Chondrocyte (in vitro differentiated cells): Measurements from ENCODE around the gene SMIM12. TPM values are rescaled to one million over a fixed set of nuclear protein-coding genes. Genes with fewer than 3 reads are reported as not detected.

ENCODE experiments used
- DNase-seq: peaks from one replicate; pipeline ENCODE4 v3.0.0; 2021; ENCODE audit warnings: mixed read lengths, low spot score
- H3K27ac Mint-ChIP-seq: one replicate; pipeline ENCODE4 v1.8.0; 2021; ENCODE audit warnings: mild to moderate bottlenecking, moderate library complexity, mixed read lengths; ENCODE audit not compliant: unreplicated experiment
- H3K27me3 Mint-ChIP-seq: 2 replicates; pipeline ENCODE4 v1.8.0; 2021; ENCODE audit warnings: low read depth, mixed read lengths
- H3K36me3 Mint-ChIP-seq: 2 replicates; pipeline ENCODE4 v1.8.0; 2021; ENCODE audit warnings: low read depth, mixed read lengths
- H3K4me1 Mint-ChIP-seq: 2 replicates; pipeline ENCODE4 v1.8.0; 2021; ENCODE audit warnings: low read depth, mild to moderate bottlenecking, mixed read lengths
- H3K4me3 Mint-ChIP-seq: one replicate; pipeline ENCODE4 v1.8.0; 2021; ENCODE audit warnings: mild to moderate bottlenecking, moderate library complexity, mixed read lengths; ENCODE audit not compliant: unreplicated experiment
- H3K9me3 Mint-ChIP-seq: 2 replicates; pipeline ENCODE4 v1.8.0; 2021; ENCODE audit warnings: low read depth, mixed read lengths
- total RNA-seq: library from RNA; stranded (reverse); gene quantifications from 3 replicates; pipeline ENCODE4 v1.2.1, GENCODE V29; 2021
- TF ChIP-seq, protein P1 (sequence below): fragments of 200-600 bp; sonication (generic); IDR thresholded peaks from 2 replicates; pipeline ENCODE4 v1.5.0; 2021; ENCODE audit warnings: antibody characterized with exemption, mild to moderate bottlenecking, moderate library complexity

The SMIM12 gene
- total RNA-seq, 1 donor from 2014 or later, result 40.6 TPM

DNA sequence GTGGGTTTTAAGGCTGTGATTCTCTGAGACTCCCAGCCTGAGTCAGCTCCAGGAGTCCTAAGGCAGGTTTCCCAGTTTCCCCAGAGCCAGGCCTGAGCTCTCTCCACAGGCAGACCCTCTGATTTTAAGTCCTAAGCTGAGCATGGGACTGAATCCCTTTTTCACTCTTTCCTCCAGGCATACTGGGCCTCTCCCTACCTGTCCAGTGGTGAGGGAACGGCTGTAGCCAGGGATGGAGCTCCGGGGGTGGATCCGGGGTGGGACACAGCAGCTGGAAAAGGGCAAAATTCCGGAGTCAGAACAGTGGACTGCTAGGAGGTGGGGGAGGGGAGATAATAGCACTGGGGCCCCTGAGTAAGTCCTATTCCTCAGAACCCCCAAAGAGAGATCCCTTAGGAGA, 39.9 kb upstream of the SMIM12 start:
- Mint-ChIP-seq H3K4me3 (no peak overlapping the region), H3K27ac (no peak overlapping the region), H3K9me3 (no peaks in the 10 kb centered on the region), H3K4me1 (peaks cover 7% of the 10 kb centered on the region), H3K27me3 (peaks cover 27% of the 10 kb centered on the region), H3K36me3 (no peaks in the 10 kb centered on the region)
- DNase-seq, result no peak
- TF ChIP-seq, protein P1, sequence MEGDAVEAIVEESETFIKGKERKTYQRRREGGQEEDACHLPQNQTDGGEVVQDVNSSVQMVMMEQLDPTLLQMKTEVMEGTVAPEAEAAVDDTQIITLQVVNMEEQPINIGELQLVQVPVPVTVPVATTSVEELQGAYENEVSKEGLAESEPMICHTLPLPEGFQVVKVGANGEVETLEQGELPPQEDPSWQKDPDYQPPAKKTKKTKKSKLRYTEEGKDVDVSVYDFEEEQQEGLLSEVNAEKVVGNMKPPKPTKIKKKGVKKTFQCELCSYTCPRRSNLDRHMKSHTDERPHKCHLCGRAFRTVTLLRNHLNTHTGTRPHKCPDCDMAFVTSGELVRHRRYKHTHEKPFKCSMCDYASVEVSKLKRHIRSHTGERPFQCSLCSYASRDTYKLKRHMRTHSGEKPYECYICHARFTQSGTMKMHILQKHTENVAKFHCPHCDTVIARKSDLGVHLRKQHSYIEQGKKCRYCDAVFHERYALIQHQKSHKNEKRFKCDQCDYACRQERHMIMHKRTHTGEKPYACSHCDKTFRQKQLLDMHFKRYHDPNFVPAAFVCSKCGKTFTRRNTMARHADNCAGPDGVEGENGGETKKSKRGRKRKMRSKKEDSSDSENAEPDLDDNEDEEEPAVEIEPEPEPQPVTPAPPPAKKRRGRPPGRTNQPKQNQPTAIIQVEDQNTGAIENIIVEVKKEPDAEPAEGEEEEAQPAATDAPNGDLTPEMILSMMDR, result no peak

DNA sequence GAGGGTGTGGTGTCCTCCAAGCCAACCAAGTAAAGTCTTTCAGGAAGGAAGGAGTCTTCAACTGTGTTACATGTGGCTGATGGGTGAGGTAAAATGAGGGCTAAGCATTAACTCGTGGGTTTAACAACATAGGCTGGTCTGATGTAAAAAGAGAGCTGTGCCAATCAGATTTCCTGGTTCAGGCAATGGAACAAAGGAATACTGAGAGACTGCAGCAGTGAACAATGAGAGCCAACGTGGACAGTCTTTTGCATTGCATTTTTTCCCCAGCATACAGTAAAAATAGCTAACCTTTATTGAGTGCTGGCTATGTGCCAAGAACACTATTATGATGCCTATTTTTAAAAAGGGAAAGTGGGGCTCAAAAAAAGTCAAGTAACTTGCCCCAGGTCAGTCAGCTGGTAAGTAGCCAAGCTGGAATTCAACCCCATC, 38.8 kb upstream of the SMIM12 start:
- Mint-ChIP-seq H3K27me3 (peaks cover 25% of the 10 kb centered on the region), H3K27ac (no peak overlapping the region), H3K4me1 (peaks cover 7% of the 10 kb centered on the region), H3K9me3 (peaks cover 3% of the 10 kb centered on the region), H3K36me3 (no peaks in the 10 kb centered on the region), H3K4me3 (no peak overlapping the region)
- DNase-seq, result no peak
- TF ChIP-seq, protein P1, result no peak

DNA sequence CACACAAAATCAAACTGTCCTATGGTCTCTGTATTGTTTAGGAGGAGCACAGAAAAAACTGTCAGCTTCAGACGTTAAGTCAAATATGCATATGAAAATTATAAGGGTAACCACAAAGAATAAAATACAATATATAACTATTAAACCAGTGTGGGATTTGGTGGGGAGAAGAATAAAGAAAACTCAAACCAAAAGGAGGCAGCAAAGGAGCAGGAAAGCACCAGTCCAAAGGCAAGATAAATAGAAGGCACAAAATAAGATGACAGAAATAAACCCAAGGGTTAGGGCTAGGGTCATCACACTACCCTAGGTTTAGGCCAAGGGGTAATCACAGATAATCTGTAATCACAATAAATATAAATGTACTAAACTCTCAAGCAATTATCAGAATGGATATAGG, 37.1 kb upstream of the SMIM12 start:
- Mint-ChIP-seq H3K4me1 (peaks cover 7% of the 10 kb centered on the region), H3K27ac (no peak overlapping the region), H3K9me3 (peaks cover 17% of the 10 kb centered on the region), H3K36me3 (no peaks in the 10 kb centered on the region), H3K27me3 (peaks cover 14% of the 10 kb centered on the region), H3K4me3 (no peak overlapping the region)
- TF ChIP-seq, protein P1, result peak; percentile 62
- DNase-seq, result no peak

DNA sequence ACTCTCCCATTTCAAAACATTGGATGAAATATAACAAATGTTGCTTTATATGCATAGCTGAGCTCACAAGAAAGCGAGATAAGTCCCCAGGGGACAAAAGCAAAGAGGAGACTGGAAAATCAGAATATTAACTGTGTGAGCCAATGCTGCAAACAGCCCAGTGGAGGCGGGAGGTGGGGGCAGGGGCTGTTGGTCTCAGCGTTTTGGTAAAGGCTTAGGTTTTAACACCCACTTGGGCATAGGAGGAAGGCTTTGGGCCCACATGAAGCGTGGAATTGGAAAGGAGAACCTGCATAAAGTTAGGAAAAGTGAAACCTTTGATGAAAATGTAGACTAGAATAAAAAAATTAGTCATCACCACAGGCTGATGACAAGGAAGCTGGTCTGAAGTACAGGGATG, 30.2 kb upstream of the SMIM12 start:
- DNase-seq, result no peak
- H3K4me3 Mint-ChIP-seq, result no peak overlapping the region
- no peaks in the 10 kb centered on the region for H3K36me3 Mint-ChIP-seq
- H3K27me3 Mint-ChIP-seq, result peaks cover 19% of the 10 kb centered on the region
- TF ChIP-seq, protein P1, result no peak
- H3K9me3 Mint-ChIP-seq, result peaks cover 18% of the 10 kb centered on the region
- peaks cover 11% of the 10 kb centered on the region for H3K4me1 Mint-ChIP-seq
- no peak overlapping the region for H3K27ac Mint-ChIP-seq

DNA sequence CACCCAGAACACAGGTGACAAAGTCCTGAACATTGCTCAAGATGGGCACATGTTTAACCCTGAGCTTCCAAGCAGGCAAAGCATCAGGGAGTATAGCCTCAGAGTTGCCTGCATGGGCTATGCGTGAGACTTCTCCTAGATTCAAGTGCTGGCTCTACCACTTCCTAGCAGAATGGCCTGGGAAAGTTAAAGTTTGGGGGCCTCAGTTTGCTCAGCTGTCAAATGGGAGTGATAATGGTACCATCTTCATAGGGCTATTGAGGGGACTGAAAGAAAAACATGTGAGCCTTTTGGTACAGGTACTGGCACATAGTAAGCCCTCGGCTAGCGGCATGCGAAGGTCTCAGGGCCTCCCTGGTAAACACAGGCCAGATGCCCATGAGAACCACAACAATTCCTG, 28.0 kb upstream of the SMIM12 start:
- Mint-ChIP-seq H3K36me3 (no peaks in the 10 kb centered on the region), H3K9me3 (peaks cover 11% of the 10 kb centered on the region), H3K4me1 (peaks cover 11% of the 10 kb centered on the region), H3K4me3 (no peak overlapping the region), H3K27ac (no peak overlapping the region), H3K27me3 (peaks cover 39% of the 10 kb centered on the region)
- no peak for DNase-seq
- TF ChIP-seq, protein P1, result no peak
